Karpas-422 (cell line): ENCODE results near the gene PCYT2. TPM values are rescaled to one million over a fixed set of nuclear protein-coding genes. Genes with fewer than 3 reads are reported as not detected.

Experiments
- DNase-seq: peaks from one replicate; pipeline ENCODE4 v3.0.0-alpha.2; 2015
- H2AFZ ChIP-seq: fragments of 200-600 bp; sonication (generic); 2 replicates; pipeline ENCODE4 v1.6.1; 2014; ENCODE audit warnings: antibody characterized with exemption, low read length, mixed read lengths
- H3K27ac ChIP-seq: fragments of 200-600 bp; sonication (generic); 2 replicates; pipeline ENCODE4 v1.5.1; 2014; ENCODE audit warnings: mild to moderate bottlenecking, low read length, moderate library complexity
- H3K27me3 ChIP-seq: fragments of 200-600 bp; sonication (generic); 2 replicates; pipeline ENCODE4 v1.6.1; 2014; ENCODE audit warnings: low read length, mixed read lengths
- H3K36me3 ChIP-seq: fragments of 200-600 bp; sonication (generic); 2 replicates; pipeline ENCODE4 v1.6.1; 2014; ENCODE audit warnings: low read length, mixed read lengths; ENCODE audit not compliant: insufficient read depth
- H3K4me1 ChIP-seq: fragments of 200-600 bp; sonication (generic); 2 replicates; pipeline ENCODE4 v1.6.1; 2014; ENCODE audit warnings: mild to moderate bottlenecking, low read length, mixed read lengths
- H3K4me2 ChIP-seq: fragments of 200-600 bp; sonication (generic); 2 replicates; pipeline ENCODE4 v1.6.1; 2014; ENCODE audit warnings: low read length, low read depth, mild to moderate bottlenecking; ENCODE audit not compliant: poor library complexity, severe bottlenecking
- H3K4me3 ChIP-seq: fragments of 200-600 bp; sonication (generic); 2 replicates; pipeline ENCODE4 v1.5.1; 2014; ENCODE audit warnings: mild to moderate bottlenecking, antibody characterized with exemption, low read length, mixed read lengths
- H3K79me2 ChIP-seq: fragments of 200-600 bp; sonication (generic); 2 replicates; pipeline ENCODE4 v1.6.1; 2014; ENCODE audit warnings: mild to moderate bottlenecking, low read length, mixed read lengths
- H3K9ac ChIP-seq: fragments of 200-600 bp; sonication (generic); 2 replicates; pipeline ENCODE4 v1.6.0; 2014; ENCODE audit warnings: low read length
- H3K9me2 ChIP-seq: fragments of 200-600 bp; sonication (generic), shearing (Covaris generic); replicated peaks from 2 replicates; pipeline ENCODE4 v1.6.0; 2014; ENCODE audit warnings: mild to moderate bottlenecking, low read length, moderate library complexity; ENCODE audit not compliant: insufficient read depth
- H3K9me3 ChIP-seq: fragments of 300-700, 200-600 bp; sonication (generic); 2 replicates; pipeline ENCODE4 v1.6.1; 2014; ENCODE audit warnings: low read length, mixed read lengths
- H4K20me1 ChIP-seq: fragments of 200-600 bp; sonication (generic); 2 replicates; pipeline ENCODE4 v1.6.1; 2014; ENCODE audit warnings: mild to moderate bottlenecking, antibody characterized with exemption, low read length, low read depth; ENCODE audit not compliant: insufficient read depth
- total RNA-seq: library from RNA; depleted of rRNA; stranded (reverse); fragments of >200 nt; shearing (Covaris generic); gene quantifications from 2 replicates; pipeline ENCODE4 v1.2.3, GENCODE V29; 2014; ENCODE audit warnings: low replicate concordance

Gene PCYT2
- total RNA-seq, 1 experiment from 2014 or later, result 20.9 TPM

DNA sequence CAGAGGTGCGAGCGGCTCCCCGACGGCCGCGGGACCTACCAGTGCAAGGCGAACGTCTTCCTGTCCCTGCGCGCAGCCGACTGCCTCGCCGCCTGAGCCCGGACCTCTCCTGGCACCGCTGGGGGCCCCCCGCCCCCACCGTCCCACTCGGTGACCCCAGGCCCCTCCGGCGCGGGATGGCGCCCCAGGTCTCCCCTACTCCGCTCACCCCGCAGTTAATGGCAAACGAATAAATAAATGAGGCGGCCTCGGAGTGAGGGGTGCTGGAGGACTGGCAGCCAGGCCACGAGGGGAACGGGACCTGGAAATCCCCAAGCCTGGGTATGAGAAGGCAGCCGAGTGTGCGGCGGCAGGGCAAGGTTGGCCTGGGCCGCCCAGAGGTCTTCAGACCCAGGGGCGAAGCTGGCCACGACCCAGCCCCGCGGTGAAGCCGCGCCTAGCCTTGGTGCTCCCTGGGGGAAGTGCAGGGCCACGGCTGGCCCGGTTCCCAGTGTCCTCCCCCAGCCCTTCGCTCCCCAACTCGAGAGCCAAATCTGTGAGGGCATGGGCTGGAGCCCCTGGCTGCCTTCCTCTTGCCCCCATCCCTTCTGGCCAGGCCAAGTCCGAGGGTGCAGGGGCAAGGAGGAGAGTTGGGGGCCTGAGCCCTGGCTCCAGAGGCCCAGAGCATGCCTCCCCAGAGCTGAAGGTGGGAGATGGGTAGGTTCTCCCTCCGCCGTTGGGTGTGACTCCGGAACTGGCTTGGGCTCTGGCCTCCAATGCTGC is 8.4 kb downstream of the PCYT2 start:
- Histone ChIP-seq H3K27me3 (no peaks in the 10 kb centered on the region), H2AFZ (no peak overlapping the region), H3K9me2 (no peaks in the 10 kb centered on the region), H4K20me1 (0 out of 2 replicates have a peak, but pooled peaks cover 14% of the 10 kb centered on the region), H3K9me3 (no peaks in the 10 kb centered on the region), H3K27ac (no peak overlapping the region), H3K79me2 (no peaks in the 10 kb centered on the region), H3K4me2 (no peak overlapping the region), H3K36me3 (no peaks in the 10 kb centered on the region), H3K9ac (no peak overlapping the region), H3K4me1 (no peaks in the 10 kb centered on the region; the same call in 1 of the 2 replicates), H3K4me3 (no peak overlapping the region)
- no peak for DNase-seq

DNA sequence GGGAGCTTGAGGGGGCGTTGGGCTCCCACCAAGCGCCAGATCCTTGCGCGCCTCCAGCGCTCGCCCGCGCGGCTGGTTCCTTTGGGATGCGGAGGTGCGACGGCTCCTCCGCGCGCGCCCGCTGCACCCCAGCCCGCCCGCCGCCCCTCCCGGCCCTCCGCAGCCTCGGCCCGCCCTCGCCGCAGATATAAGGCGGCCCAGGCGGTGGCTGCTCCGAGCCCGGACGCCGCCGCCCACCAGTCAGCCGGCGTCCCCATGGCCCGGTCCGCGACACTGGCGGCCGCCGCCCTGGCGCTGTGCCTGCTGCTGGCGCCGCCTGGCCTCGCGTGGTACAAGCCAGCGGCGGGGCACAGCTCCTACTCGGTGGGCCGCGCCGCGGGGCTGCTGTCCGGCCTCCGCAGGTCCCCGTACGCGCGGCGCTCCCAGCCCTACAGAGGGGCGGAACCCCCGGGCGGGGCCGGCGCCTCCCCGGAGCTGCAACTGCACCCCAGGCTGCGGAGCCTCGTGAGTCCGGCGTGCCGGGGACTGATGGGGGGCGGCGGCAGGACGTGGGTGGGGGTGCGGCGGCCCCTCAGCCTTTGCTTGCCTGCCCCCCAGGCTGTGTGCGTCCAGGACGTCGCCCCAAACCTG is 9.1 kb downstream of the PCYT2 start, which contains the start of gene NPB:
Gene NPB, plus strand, starts transcription at position 216 of the 630 bp plus-strand sequence. Its CDS starts 40 bp downstream, at position 256.
- no peak within 1 kb of the TSS for H3K4me2 ChIP-seq

DNA sequence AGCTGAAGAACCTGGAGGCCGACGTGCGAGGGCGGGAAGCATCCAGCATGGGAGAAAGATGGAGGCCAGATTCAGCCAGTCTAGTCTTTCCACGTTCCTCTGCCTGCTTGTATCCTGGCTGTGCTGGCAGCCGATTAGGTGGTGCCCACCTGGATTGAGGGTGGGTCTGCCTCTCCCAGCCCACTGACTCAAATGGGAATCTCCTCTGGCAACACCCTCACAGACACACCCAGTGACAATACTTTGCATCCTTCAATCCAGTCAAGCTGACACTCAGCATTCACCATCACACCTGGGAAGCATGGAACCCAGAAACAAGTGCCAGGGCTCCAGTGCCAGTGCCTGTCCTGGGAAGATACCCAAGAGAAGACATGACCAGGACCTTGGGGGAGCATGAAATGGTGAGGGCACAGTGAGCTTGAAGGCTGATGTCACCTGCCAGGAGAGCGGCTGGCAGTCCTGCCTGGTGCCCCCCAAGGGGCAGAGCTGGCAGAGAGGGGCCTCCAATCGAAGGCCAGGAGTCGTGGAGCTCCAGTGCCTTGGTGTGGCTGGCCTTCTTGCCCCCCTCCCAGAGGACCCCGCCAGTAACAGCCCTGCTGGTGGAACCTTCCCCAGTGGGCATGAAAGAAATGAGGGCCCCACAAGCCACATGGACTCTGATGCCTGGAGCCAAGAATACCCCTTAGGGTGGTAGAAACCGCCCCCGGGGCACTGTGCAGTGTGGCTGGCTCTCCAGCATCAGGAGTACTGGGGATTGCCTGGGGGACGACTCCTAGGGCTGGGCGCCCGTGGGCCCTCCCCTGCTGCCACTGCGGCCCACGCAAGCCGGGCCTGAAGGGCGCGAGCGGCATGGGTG is 9.8 kb downstream of the PCYT2 start:
- no peak overlapping the region for H3K4me3 ChIP-seq
- no peak overlapping the region for H3K27ac ChIP-seq
- no peaks in the 10 kb centered on the region for H3K27me3 ChIP-seq
- 0 out of 2 replicates have a peak, but pooled peaks cover 14% of the 10 kb centered on the region for H4K20me1 ChIP-seq
- no peaks in the 10 kb centered on the region for H3K9me2 ChIP-seq
- H3K79me2 ChIP-seq, result no peaks in the 10 kb centered on the region
- no peaks in the 10 kb centered on the region for H3K36me3 ChIP-seq
- H2AFZ ChIP-seq, result no peak overlapping the region
- H3K9ac ChIP-seq, result no peak overlapping the region
- H3K9me3 ChIP-seq, result no peaks in the 10 kb centered on the region
- no peak for DNase-seq
- H3K4me1 ChIP-seq, result no peaks in the 10 kb centered on the region; the same call in 1 of the 2 replicates
- H3K4me2 ChIP-seq, result no peak overlapping the region

More for the DNA sequence above, 9.1 kb downstream of the PCYT2 start, which contains the start of gene NPB:
- Histone ChIP-seq H3K27me3 (no peaks in the 10 kb centered on the region), H3K4me3 (no peak within 1 kb of the TSS), H3K4me1 (no peaks in the 10 kb centered on the region; the same call in 1 of the 2 replicates), H3K9me2 (no peaks in the 10 kb centered on the region), H3K79me2 (no peaks in the 10 kb centered on the region), H2AFZ (no peak within 1 kb of the TSS), H4K20me1 (0 out of 2 replicates have a peak, but pooled peaks cover 14% of the 10 kb centered on the region), H3K9ac (no peak within 1 kb of the TSS), H3K36me3 (no peaks in the 10 kb centered on the region), H3K9me3 (no peaks in the 10 kb centered on the region), H3K27ac (no peak within 1 kb of the TSS)
- DNase-seq, result no peak

DNA sequence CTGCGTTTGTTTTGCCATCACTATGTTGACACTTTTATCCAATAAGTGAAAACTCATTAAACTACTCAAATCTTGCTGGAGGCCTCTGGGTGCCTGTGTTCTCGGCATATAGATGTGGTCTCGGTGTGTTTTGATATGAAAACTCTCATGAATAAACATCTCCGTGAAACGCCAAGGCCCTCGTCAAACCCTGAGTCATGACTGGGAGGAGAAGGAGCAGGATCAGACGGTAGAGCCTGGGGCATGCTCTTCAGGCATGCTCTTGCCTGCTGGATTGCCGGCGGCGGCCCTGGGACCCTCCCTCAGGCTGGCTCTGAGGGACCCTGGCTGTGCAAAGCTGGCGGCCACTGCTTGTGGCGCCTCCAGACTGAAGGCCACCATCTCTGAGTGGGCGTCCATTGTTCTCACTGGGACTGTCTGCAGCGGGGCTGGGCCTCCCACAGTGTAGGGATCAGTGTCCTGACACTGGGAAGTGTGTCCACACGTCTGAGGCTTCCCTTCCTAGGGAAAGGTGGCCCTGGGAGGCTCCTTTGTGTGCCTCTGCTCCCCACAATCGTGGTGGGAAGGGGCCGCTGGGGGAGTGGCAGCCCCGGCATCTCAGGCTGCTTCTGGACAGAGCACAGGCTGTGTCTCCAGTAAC is 10.9 kb downstream of the PCYT2 start:
- H3K79me2 ChIP-seq, result no peaks in the 10 kb centered on the region

DNA sequence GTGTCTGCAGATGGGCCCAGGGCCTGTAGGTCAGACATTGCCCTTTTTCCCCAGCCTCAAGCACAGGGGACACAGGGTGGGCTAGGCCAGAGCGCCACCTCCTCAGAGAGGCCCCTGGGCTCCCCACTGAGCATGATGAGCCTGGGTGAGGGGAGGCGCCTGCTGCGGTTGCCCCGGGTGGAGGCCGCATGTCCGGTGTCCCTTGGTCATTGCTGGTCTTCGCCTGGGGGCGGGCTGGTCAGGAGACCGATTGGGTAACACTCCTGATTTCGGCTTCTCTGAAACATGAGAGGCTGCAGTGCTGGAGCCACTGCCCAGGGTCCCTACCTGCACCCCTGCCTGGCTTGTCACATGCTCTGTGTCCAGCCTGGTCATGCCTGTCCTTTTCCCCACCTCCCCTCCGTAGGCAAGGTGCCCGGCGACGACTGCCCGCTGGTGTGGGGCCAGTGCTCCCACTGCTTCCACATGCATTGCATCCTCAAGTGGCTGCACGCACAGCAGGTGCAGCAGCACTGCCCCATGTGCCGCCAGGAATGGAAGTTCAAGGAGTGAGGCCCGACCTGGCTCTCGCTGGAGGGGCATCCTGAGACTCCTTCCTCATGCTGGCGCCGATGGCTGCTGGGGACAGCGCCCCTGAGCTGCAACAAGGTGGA is 11.6 kb downstream of the PCYT2 start:
- Histone ChIP-seq H3K4me1 (no peaks in the 10 kb centered on the region; the same call in 1 of the 2 replicates), H3K79me2 (no peaks in the 10 kb centered on the region), H2AFZ (no peak overlapping the region), H3K4me3 (no peak overlapping the region), H3K4me2 (no peak overlapping the region), H3K9ac (no peak overlapping the region), H3K27ac (no peak overlapping the region), H3K9me2 (no peaks in the 10 kb centered on the region), H3K36me3 (no peaks in the 10 kb centered on the region), H3K9me3 (no peaks in the 10 kb centered on the region), H4K20me1 (0 out of 2 replicates have a peak, but pooled peaks cover 14% of the 10 kb centered on the region), H3K27me3 (no peaks in the 10 kb centered on the region)
- no peak for DNase-seq

More for the DNA sequence above, 10.9 kb downstream of the PCYT2 start:
- 0 out of 2 replicates have a peak, but pooled peaks cover 14% of the 10 kb centered on the region for H4K20me1 ChIP-seq
- H3K4me2 ChIP-seq, result no peak overlapping the region
- H2AFZ ChIP-seq, result no peak overlapping the region
- H3K4me1 ChIP-seq, result no peaks in the 10 kb centered on the region; the same call in 1 of the 2 replicates
- H3K9me3 ChIP-seq, result no peaks in the 10 kb centered on the region
- H3K9me2 ChIP-seq, result no peaks in the 10 kb centered on the region
- no peak overlapping the region for H3K4me3 ChIP-seq
- H3K36me3 ChIP-seq, result no peaks in the 10 kb centered on the region
- no peak overlapping the region for H3K27ac ChIP-seq
- no peak overlapping the region for H3K9ac ChIP-seq
- DNase-seq, result no peak
- no peaks in the 10 kb centered on the region for H3K27me3 ChIP-seq

DNA sequence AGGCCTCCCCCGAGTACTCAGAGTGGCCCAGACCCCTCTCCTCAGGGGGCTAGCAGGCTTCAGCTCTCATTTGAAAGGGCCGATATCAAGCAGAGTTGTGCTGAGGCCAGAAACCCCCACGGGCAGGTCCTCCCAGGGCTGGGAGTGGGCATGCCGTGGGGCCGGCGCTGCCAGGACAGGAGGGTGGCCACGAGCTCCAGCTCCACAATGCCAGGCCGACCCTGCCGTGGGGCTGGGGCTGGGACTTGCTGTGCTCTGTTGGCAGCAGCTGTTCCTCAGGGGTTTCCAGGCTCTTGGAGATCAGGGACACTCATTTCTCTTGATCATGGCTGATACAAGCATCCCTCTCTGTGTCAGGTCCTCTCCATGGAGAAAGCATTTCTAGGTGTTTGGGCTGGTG is 12.3 kb downstream of the PCYT2 start:
- H3K9ac ChIP-seq, result no peak overlapping the region
- H3K9me2 ChIP-seq, result no peaks in the 10 kb centered on the region
- no peak overlapping the region for H3K27ac ChIP-seq

More for the DNA sequence above, 12.3 kb downstream of the PCYT2 start:
- H3K4me1 ChIP-seq, result no peaks in the 10 kb centered on the region; the same call in 1 of the 2 replicates
- H3K4me2 ChIP-seq, result no peak overlapping the region
- H3K36me3 ChIP-seq, result no peaks in the 10 kb centered on the region
- H3K4me3 ChIP-seq, result no peak overlapping the region
- 0 out of 2 replicates have a peak, but pooled peaks cover under 1% of the 10 kb centered on the region for H3K79me2 ChIP-seq
- no peak overlapping the region for H2AFZ ChIP-seq
- DNase-seq, result no peak
- 0 out of 2 replicates have a peak, but pooled peaks cover 14% of the 10 kb centered on the region for H4K20me1 ChIP-seq
- H3K9me3 ChIP-seq, result no peaks in the 10 kb centered on the region
- H3K27me3 ChIP-seq, result no peaks in the 10 kb centered on the region
